CD14-positive monocyte (primary cell): ENCODE data around the gene DENND1B. TPM values are rescaled to one million over a fixed set of nuclear protein-coding genes. Genes with fewer than 3 reads are reported as not detected.

Experiments
- DNase-seq, 3 donors: peaks; one replicate each; pipeline ENCODE4 v3.0.0-alpha.2; 2011 to 2022
- H2AFZ ChIP-seq: 2 replicates; pipeline ENCODE4 v1.6.0; 2012; ENCODE audit warnings: mild to moderate bottlenecking, low read depth, low read length, inconsistent platforms; ENCODE audit not compliant: insufficient read depth, poor library complexity, severe bottlenecking
- H3K27ac ChIP-seq, 2 donors: 1 replicate in 1 of 2; 2 replicates in 1 of 2; pipeline ENCODE4 v1.5.1; 2012 to 2013; ENCODE audit warnings: low read length in 2 of 2, control low read depth in 1 of 2, inconsistent platforms in 1 of 2, low read depth in 1 of 2, mild to moderate bottlenecking in 1 of 2
- H3K27me3 ChIP-seq, 2 donors: one replicate each; pipeline versions ENCODE4 v1.6.0 to v1.6.1; 2011 to 2013; ENCODE audit warnings: low read length in 2 of 2; ENCODE audit not compliant: control insufficient read depth in 2 of 2, insufficient read depth in 2 of 2
- H3K36me3 ChIP-seq, 2 donors: replicated peaks in 1 of 2; 1 replicate in 1 of 2; 2 replicates in 1 of 2; pipeline versions ENCODE4 v1.5.1 to v1.6.1; 2012 to 2013; ENCODE audit warnings: low read length in 2 of 2, control low read depth in 1 of 2, inconsistent platforms in 1 of 2, mild to moderate bottlenecking in 1 of 2; ENCODE audit not compliant: insufficient read depth in 2 of 2, control insufficient read depth in 1 of 2
- H3K4me1 ChIP-seq, 2 donors: 1 replicate in 1 of 2; 2 replicates in 1 of 2; pipeline versions ENCODE4 v1.5.1 to v1.6.1; 2012 to 2013; ENCODE audit warnings: low read length in 2 of 2, control low read depth in 1 of 2, inconsistent platforms in 1 of 2, mild to moderate bottlenecking in 1 of 2, moderate library complexity in 1 of 2; ENCODE audit not compliant: insufficient read depth in 2 of 2, control insufficient read depth in 1 of 2
- H3K4me2 ChIP-seq: replicated peaks from 2 replicates; pipeline ENCODE3; 2012; ENCODE audit warnings: low read length, moderate library complexity, mild to moderate bottlenecking; ENCODE audit not compliant: poor library complexity, severe bottlenecking; ENCODE audit errors: extremely low read depth
- H3K4me3 ChIP-seq, 3 experiments: fragments of 200-600 bp in 1 of 3; sonication (generic) in 1 of 3; replicated peaks in 1 of 3; 1 replicate in 2 of 3; 2 replicates in 1 of 3; pipeline ENCODE4 v1.5.1; 2011 to 2013; ENCODE audit warnings: low read length in 3 of 3, mild to moderate bottlenecking in 3 of 3, control low read depth in 2 of 3, low read depth in 2 of 3, inconsistent platforms in 1 of 3, moderate library complexity in 1 of 3
- H3K79me2 ChIP-seq: 2 replicates; pipeline ENCODE4 v1.6.0; 2012; ENCODE audit warnings: mild to moderate bottlenecking, control low read depth, inconsistent platforms, low read length, moderate library complexity; ENCODE audit not compliant: insufficient read depth
- H3K9ac ChIP-seq: 2 replicates; pipeline ENCODE4 v1.6.0; 2017; ENCODE audit warnings: low read length, mild to moderate bottlenecking; ENCODE audit not compliant: insufficient read depth, poor library complexity, severe bottlenecking
- H3K9me3 ChIP-seq, 2 donors: replicated peaks in 1 of 2; 1 replicate in 1 of 2; 2 replicates in 1 of 2; pipeline versions ENCODE4 v1.5.1 to v1.6.1; 2012 to 2013; ENCODE audit warnings: low read length in 2 of 2, control low read depth in 1 of 2; ENCODE audit not compliant: control insufficient read depth in 1 of 2, insufficient read depth in 1 of 2
- H4K20me1 ChIP-seq: 2 replicates; pipeline ENCODE4 v1.6.0; 2012; ENCODE audit warnings: mild to moderate bottlenecking, low read length, control low read depth, moderate library complexity; ENCODE audit not compliant: insufficient read depth
- H3K27ac Mint-ChIP-seq, 7 donors: one replicate each; pipeline ENCODE4 v1.8.0; 2020; ENCODE audit warnings: mild to moderate bottlenecking in 7 of 7, mixed read lengths in 7 of 7, moderate library complexity in 6 of 7, inconsistent platforms in 2 of 7
- H3K27me3 Mint-ChIP-seq, 3 donors: one replicate each; pipeline ENCODE4 v1.8.0; 2021 to 2022; ENCODE audit warnings: low read depth in 3 of 3, mild to moderate bottlenecking in 3 of 3, mixed read lengths in 3 of 3, moderate library complexity in 3 of 3, inconsistent platforms in 1 of 3
- H3K36me3 Mint-ChIP-seq, 2 donors: one replicate each; pipeline ENCODE4 v1.8.0; 2020; ENCODE audit warnings: mixed read lengths in 2 of 2, inconsistent platforms in 1 of 2, mild to moderate bottlenecking in 1 of 2
- H3K4me1 Mint-ChIP-seq: one replicate; pipeline ENCODE4 v1.8.0; 2020; ENCODE audit warnings: mild to moderate bottlenecking, mixed read lengths
- H3K4me3 Mint-ChIP-seq, 2 donors: one replicate each; pipeline ENCODE4 v1.8.0; 2020; ENCODE audit warnings: mild to moderate bottlenecking in 2 of 2, mixed read lengths in 2 of 2, moderate library complexity in 1 of 2
- H3K9me3 Mint-ChIP-seq, 7 donors: one replicate each; pipeline ENCODE4 v1.8.0; 2020 to 2022; ENCODE audit warnings: mixed read lengths in 7 of 7, mild to moderate bottlenecking in 6 of 7, moderate library complexity in 6 of 7, inconsistent platforms in 2 of 7
- CTCF ChIP-seq: fragments of 200-600 bp; IDR thresholded peaks from one replicate; pipeline ENCODE4 v1.8.0; 2022; ENCODE audit warnings: antibody characterized with exemption, mild to moderate bottlenecking
- WGBS: methylation state at CpG from one replicate; pipeline ENCODE4 v1.1.5; 2013; ENCODE audit warnings: missing lambda C conversion rate; ENCODE audit not compliant: insufficient coverage; 5-methylcytosine and 5-hydroxymethylcytosine counted together
- intact Hi-C, 2 donors: fragments of 100-400 bp; cut with micrococcal nuclease; formaldehyde crosslinking; loops; one replicate each; pipeline versions ENCODE4 v1.15.0 to v1.15.1; 2023
- polyA plus RNA-seq, 3 donors: library from polyadenylated mRNA; depleted of rRNA in 1 of 3; unstranded in 2 of 3; stranded (reverse) in 1 of 3; fragments of 300-500 nt in 2 of 3; fragments of >200 nt in 1 of 3; fragmentation: Illumina TruSeq in 2 of 3; gene quantifications; 1 replicate in 2 of 3; 2 replicates in 1 of 3; pipeline ENCODE4 v1.2.3, GENCODE V29; 2012 to 2021

The DENND1B gene
- polyA plus RNA-seq, 3 donors: 3.0 to 8.2 (median 5.7) TPM

- H3K4me1 Mint-ChIP-seq: peaks cover 30% of the 10 kb centered on the region
- TF ChIP-seq CTCF: no peak
- H3K36me3 Mint-ChIP-seq: peaks cover 0 to 4% of the 10 kb centered on the region in 2 donors
- Histone ChIP-seq H3K9ac (no peak overlapping the region), H3K36me3 (no peaks in the 10 kb centered on the region), H2AFZ (no peak overlapping the region), H3K27ac (no peak overlapping the region), H3K4me1 (peaks cover 11 to 16% of the 10 kb centered on the region in 2 donors), H3K9me3 (no peaks in the 10 kb centered on the region), H3K4me2 (no peak overlapping the region), H3K4me3 (no peak overlapping the region), H3K27me3 (no peaks in the 10 kb centered on the region), H4K20me1 (peaks cover 11% of the 10 kb centered on the region), H3K79me2 (peaks cover 33% of the 10 kb centered on the region)
- WGBS: no CpG with 5 or more reads among the region's 2 CpGs
- intact Hi-C loops: no loop called here
- no peak overlapping the region for H3K27ac Mint-ChIP-seq
- no peaks in the 10 kb centered on the region for H3K27me3 Mint-ChIP-seq
- no peak overlapping the region for H3K4me3 Mint-ChIP-seq
- H3K9me3 Mint-ChIP-seq: no peaks in the 10 kb centered on the region
- no peak for DNase-seq
Observed at GRCh38 chr1:197740992-197741391, 34.3 kb downstream of the DENND1B start.

GRCh38 chr1:197738927-197739326 is 36.4 kb downstream of the DENND1B start:
- WGBS: no CpG with 5 or more reads among the region's 1 CpG
- TF ChIP-seq CTCF: no peak
- H3K4me3 ChIP-seq: no peak overlapping the region

More at GRCh38 chr1:197738927-197739326, 36.4 kb downstream of the DENND1B start:
- Histone ChIP-seq H3K9me3 (peaks cover 0 to 3% of the 10 kb centered on the region in 2 donors), H2AFZ (no peak overlapping the region), H3K79me2 (peaks cover 42% of the 10 kb centered on the region), H3K4me2 (no peak overlapping the region), H3K36me3 (no peaks in the 10 kb centered on the region), H3K27me3 (no peaks in the 10 kb centered on the region), H3K9ac (no peak overlapping the region), H3K4me1 (peaks cover 11 to 16% of the 10 kb centered on the region in 2 donors), H4K20me1 (peaks cover 11% of the 10 kb centered on the region), H3K27ac (no peak overlapping the region)
- Mint-ChIP-seq H3K27ac (no peak overlapping the region), H3K4me3 (no peak overlapping the region), H3K36me3 (peaks cover 5 to 6% of the 10 kb centered on the region in 2 donors), H3K27me3 (no peaks in the 10 kb centered on the region), H3K9me3 (peaks cover 0 to 5% (median 0%) of the 10 kb centered on the region in 7 donors), H3K4me1 (peaks cover 30% of the 10 kb centered on the region)
- intact Hi-C loops: no loop called here
- DNase-seq: no peak
